ENCODE results near the gene M6PR.
"Not testable (repeated sequence)": the region's sequence is repeated elsewhere in the genome, so short reads cannot be mapped to it uniquely, and the experiment has no call there.

GRCh38 chr12:8902703-8903102 is 46.7 kb downstream of the M6PR start:
- TF ChIP-seq CTCF, POLR2A (IDR thresholded peaks at IDR 0.05): not testable (repeated sequence)

Data from Peyer's patch (tissue), 4 donors.